Left cardiac atrium (tissue), 4 donors: ENCODE results near the gene ZNF451. TPM values are rescaled to one million over a fixed set of nuclear protein-coding genes. Genes with fewer than 3 reads are reported as not detected.
"Not testable (repeated sequence)": the region's sequence is repeated elsewhere in the genome, so short reads cannot be mapped to it uniquely, and the experiment has no call there.

Experiments
- ATAC-seq, 2 donors: fragments of 200-7000 bp; cut with Tn5 transposase; one replicate each; pipeline ENCODE4 v1.9.1; 2020; ENCODE audit warnings: mild to moderate bottlenecking in 2 of 2, moderate library complexity in 2 of 2
- DNase-seq: peaks from one replicate; pipeline ENCODE4 v3.0.0-alpha.2; 2020
- intact Hi-C, 2 donors: fragments of 100-400 bp; cut with DNase I; formaldehyde crosslinking; loops; one replicate each; pipeline versions ENCODE4 v1.14.1 to v1.15.1; 2022 to 2023
- total RNA-seq, 2 donors: library from RNA; stranded (reverse); fragmentation: NEBNext Ultra II Directional; extraction: Animal tissue kit (Norgen Biotek cat#: 25700); gene quantifications; one replicate each; pipeline ENCODE4 v1.2.1, GENCODE V29; 2021
- donor health status: DM: no; HTN: yes; CAD: no.
- donor health status: DM: no; HTN: yes; CAD: no; lungs with severe emphysema.
- donor health status: DM: yes; HTN: yes; CAD: no.
- donor health status: Dilated cardiomyopathy.

ZNF451 gene
- total RNA-seq, 2 donors from 2014 or later, result 25.0 to 36.6 TPM

DNA sequence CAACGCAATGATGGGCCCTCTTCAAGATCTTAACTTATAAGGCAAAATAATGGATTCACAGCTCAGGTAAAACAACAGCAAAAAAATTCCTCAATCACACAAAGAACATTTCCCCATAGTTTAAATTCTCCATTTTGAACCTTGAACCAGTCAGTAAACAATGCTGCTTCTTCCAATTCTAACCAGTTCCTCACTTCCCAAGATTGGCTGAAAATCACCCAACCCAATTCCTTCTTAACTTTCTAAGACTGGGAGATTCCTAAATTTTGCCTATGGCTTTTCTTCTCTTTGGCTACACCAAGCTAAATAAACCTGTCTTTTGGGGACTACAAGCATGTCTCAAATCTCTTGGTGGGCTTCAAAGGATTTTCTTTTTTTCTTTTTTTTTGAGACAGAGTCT is 3.1 kb upstream of the ZNF451 start:
- intact Hi-C loops, result no loop called here
- ATAC-seq, result no peak
- no peak for DNase-seq

DNA sequence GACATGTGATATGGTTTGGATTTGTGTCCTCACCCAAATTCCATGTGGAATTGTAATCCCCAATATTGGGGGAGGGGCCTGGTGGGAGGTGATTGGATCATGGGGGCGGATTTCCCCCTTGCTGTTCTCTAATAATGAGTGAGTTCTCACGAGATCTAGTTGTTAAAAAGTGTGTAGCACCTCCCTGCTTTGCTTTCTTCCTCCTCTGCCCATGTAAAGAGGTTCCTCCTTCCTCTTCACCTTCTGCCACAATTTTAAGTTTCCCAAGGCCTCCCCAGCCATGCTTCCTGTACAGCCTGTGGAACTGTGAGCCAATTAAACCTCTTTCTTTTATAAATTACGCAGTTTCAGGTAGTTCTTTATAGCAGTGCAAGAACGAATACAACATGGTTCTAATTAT is 2.1 kb upstream of the ZNF451 start:
- intact Hi-C loops, result no loop called here
- no peak for ATAC-seq
- DNase-seq, result no peak

DNA sequence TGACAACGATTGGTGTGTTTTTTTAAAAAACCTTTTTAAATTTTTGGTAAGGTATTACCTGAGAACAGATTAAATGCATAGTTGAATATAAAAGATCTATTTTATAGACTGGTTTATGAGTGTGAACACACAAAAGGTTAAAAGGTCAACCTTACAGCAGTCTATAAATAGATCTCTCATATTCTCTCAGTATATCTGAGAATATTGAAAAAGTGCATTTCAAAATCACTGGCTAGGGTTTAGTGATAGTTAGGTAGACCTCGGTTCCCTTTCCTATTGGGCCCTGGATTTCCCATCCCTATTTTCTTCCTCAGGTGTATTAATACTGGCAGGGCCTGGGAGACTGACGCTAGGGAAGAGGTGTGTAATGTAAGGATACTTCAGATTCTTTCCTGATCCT is 723 bp upstream of the ZNF451 start:
- ATAC-seq (no peak), DNase-seq (no peak)
- intact Hi-C loops, result no loop called here

DNA sequence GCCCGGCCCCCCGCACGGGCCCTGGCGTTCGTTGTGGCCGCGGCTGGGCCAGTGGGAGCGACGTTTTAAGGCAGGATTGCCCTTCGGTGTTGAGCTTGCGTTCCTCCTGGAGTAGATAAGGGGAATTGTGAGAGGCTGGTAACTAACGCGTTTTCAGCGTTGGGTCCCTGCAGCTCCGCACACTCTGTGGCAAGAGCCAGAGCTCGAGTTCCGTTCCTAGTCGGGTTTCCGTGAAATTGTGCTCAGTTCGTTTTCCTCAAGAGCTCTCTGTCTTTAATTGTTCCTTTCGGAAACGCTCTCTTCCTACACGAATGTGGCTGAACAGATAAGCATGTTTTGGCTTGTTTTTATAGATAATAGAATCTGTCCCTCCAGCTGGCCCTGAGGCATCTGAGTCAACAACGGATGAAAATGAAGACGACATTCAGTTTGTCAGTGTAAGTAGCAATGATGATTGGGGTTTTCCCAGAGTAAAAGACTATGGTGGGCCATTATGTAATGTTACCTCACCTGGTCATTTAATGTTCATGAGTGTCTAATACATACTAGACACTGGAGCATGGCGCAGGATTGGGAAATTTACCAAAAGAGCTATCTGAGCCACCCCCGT is 575 bp downstream of the ZNF451 start:
- ATAC-seq, result peak; percentile 2 to 19
- DNase-seq, intact Hi-C loops: not testable (repeated sequence)

DNA sequence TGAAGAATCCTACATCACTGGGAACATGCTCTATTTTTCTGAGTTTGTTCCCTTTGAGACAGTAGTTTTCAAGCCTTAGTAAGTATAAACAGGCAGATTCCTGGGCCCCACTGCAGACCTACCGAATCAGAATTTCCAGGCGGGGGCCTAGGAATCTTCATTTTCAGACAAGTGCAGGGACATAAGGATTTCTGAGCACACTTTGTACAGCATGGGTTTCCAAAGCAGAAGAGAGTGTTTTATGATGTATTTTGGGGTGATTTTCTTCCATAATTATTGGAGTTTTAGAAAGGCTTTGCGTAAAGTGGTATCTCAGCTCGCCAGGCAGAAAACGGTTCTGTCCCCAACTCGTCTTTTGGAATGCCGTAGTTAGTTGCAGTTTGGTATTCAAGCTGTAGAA is 1.4 kb downstream of the ZNF451 start:
- intact Hi-C loops, result not testable (repeated sequence)

DNA sequence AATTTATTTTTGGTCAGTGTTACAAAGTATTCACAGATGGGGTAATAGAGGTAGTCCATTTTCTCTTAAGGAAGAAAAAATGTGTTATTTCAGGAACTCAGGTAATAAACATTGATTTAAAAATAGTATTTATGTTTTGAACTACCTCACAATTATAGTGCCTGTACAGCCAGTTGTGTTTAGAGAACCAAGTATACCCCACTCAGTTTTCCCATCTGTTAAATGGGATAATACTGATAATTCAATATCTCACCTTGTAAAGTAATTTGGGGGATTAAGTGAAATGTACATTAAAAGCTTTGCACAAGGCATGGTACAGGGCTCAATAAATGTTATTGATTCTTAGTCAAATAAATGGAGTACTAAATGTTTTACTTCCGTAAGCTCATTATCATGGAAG is 4.7 kb downstream of the ZNF451 start:
- no peak for ATAC-seq
- no peak for DNase-seq
- intact Hi-C loops, result no loop called here

More for the DNA sequence above, 1.4 kb downstream of the ZNF451 start:
- not testable (repeated sequence) for DNase-seq, ATAC-seq

DNA sequence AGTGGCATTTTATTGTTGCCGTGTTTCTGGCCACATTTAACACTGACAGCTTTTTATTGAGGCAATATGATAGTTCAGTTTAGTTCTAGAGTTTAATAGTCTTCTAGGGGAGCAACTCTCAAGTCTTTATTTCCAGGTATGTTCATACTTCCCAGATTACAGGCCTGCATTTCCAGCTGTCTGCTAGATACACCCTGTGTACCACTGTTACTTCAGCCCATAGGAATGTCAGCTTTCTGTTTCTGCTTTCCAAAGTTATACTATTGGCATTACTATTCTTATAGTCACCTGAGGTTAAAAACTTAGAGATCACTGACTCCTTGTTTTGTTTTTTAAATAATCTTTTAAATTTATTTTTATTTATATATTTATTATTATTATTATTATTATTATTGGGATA is 7.6 kb downstream of the ZNF451 start:
- DNase-seq, result no peak
- intact Hi-C loops, result no loop called here
- no peak for ATAC-seq

DNA sequence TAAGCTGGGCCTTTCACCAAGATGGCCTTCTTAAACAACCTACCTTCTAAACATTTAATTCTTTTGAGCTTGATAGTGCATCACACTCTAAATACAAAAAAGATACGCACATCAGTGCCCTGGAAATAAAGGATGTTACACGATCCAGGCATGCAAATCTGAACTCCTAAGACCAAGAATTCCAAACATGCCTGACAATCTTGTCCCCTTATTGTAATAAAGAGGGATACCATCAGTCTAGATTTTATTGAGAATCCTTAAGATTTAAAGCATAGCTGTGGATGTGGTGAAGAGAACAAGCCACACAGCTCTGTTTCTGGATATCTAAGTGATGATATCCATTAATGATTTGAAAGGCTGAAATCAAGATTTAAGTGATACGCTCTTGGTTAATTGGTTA is 13.0 kb downstream of the ZNF451 start:
- DNase-seq (no peak), ATAC-seq (no peak)
- intact Hi-C loops, result no loop called here

DNA sequence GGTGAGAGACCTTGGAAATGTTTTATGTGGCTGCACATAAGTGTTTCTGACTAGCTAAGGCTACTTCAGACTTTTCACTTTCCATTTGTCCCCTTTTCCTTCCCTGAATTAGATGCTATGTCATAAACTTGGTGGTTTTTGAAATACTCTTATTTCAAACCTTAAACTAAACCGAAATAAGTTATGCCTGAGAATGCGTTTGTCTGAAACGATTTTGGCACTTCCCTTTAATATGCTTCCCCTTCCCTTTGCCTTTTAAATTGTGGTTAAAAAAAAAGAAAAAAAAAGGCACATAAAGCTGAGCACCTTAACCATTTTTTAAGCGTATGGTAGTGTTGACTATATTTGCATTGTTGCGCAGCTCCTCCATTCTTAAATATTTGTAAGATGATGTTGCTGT is 14.3 kb downstream of the ZNF451 start:
- intact Hi-C loops, result no loop called here
- DNase-seq, result no peak
- ATAC-seq, result no peak

DNA sequence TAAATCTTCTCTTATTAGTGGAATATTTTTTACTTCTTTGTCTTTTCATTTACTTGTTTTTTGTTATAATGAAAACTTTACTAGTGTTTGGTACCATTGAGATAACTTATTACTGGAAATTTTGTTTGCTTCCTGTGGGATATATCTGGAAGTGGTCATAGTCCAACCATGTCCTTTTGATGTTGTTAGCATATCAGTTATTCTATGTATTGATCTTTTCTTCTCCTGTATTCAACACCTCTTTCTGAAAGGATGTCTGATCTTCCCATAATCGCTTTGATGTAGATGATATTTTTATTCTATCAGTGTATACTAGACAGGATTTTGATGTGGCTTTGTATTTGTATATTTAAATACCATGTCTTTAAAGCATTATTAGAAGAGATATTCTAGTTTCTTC is 17.0 kb downstream of the ZNF451 start:
- no peak for DNase-seq
- intact Hi-C loops, result no loop called here
- no peak for ATAC-seq

DNA sequence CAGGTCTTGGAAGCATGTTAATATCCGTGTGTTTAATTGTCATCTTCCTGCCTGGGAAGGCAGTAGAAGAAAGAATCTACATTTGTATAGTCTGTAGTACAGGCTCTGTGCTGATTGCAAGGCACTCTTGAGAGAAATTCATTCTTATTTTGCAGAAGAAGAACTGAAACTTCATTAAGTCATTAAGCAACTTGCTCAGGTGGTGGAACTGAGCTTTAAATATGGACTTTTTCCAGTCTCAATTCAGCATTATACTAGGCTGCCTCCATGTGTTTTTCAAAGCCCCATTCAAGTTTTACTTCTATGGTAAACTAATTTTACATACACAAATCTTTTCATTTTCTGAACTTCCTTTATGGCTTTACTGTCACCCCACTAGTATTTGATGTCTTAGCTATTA is 18.7 kb downstream of the ZNF451 start:
- ATAC-seq (no peak), DNase-seq (no peak)
- intact Hi-C loops, result no loop called here

DNA sequence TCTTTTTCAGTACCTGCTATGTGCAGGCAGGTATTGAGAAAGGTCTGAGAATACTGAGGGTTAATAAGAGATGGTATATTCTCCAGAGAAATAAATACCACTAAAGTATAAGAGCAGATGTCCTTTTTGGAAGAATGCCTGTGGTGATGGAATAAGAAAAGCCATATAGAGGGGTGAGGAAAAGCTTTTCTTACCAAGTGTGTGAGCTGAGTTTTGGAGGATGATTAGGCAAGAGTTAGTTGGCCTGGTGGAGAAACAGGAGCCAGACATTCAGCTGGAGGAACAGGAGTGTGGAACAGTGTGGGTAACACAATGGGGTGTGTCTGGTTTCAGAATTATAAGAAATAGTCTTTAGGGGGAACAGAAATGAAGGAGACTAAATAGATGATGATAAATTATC is 19.9 kb downstream of the ZNF451 start:
- no peak for ATAC-seq
- intact Hi-C loops, result no loop called here
- DNase-seq, result no peak

DNA sequence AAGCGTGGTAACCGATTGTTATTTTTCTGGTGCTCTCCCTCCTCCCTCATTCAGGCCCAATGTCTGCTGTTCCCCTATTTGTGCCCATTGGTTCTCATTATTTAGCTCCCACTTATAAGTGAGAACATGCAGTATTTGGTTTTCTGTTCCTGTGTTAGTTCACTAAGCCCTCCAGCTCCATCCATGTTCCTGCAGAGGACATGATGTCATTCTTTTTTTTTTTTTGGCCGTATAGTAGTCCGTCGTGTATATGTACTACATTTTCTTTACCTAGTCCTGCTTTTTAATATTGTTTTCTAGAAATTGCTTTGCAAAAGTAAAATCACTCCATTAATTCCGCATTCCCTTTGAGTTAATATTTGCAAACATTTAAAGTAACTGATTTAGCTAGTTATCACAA is 23.1 kb downstream of the ZNF451 start:
- DNase-seq (no peak), ATAC-seq (no peak)
- intact Hi-C loops, result no loop called here

DNA sequence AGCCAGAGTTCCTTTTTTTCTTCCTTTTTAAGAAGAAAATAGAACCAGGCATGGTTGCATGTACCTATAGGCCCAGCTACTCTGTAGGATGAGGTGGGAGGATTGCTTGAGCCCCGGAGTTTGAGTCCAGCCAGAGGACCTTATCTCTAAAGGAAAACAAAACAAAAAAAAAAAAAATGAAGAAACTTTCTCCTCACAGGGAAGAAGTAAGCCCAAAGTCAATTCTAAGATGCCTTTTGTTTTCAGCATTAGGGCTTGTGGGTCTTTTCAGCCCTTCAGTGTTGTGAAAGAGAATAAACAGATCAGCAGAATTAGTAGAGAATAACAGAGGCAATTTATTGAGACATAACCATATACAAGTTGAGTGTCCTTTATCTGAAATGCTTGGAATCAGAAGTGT is 26.8 kb downstream of the ZNF451 start:
- intact Hi-C loops, result no loop called here
- no peak for ATAC-seq
- DNase-seq, result no peak

DNA sequence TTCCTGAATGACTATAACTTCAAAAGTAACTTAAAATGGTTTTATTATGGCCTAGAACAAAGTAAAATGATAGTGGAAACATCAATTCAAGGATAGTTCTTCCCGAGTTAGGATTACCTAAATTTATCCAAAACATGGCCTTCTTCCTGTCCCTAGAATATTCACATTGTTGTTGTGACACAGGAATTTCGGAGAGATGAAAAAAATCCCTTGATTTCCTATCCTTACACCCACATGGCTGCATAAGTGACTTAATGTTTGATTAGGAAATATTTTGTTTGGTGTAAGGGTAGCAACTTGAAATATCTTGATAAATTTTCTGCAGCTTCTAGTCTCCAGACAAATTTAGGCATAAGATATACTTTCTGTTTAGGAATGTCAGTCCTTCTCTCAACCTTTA is 27.8 kb downstream of the ZNF451 start:
- intact Hi-C loops, result no loop called here
- no peak for DNase-seq
- no peak for ATAC-seq

DNA sequence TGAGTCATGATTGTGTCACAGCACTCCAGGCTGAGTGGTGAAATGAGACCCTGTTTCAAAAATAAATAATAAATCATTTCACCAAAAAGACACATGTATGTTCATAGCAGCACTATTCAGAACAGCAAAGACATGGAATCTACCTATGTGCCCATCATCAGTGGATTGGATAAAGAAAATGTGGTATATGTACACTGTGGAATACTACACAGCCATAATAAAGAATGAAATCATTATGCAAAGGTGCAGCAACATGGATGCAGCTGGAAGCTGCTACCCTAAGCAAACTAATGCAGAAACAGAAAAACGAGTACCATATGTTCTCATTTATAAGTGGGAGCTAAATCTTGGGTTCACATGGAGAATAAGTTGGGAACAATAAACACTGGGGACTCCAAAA is 33.1 kb downstream of the ZNF451 start:
- intact Hi-C loops, result loop anchor here in 1 of 2 donors (10.0 kb wide), 1 partner anchor 102 kb away; the partner anchor contains the start of gene RAB23
- no peak for ATAC-seq

DNA sequence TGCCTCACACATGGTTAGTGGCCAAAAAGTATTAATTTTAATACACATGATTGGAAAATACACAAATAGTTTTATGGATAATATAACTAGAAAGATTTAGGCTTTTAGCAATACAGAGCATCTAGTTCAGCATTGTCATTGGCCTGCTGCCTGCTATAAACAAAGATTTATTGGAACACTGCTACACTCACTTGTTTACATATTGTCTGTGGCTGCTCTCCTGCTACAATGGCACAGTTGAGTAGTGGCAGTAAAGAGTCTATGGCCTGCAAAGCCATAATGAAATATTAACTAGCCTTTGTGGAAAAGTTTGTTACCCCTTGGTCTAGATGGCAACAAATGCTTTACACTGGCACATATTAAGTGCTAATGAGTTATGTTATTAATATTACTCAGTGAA is 37.8 kb downstream of the ZNF451 start:
- ATAC-seq (no peak), DNase-seq (no peak)
- intact Hi-C loops, result loop anchor here in 1 of 2 donors (10.0 kb wide), 1 partner anchor 97 kb away; the partner anchor contains the start of gene RAB23

More for the DNA sequence above, 33.1 kb downstream of the ZNF451 start:
- DNase-seq, result no peak

DNA sequence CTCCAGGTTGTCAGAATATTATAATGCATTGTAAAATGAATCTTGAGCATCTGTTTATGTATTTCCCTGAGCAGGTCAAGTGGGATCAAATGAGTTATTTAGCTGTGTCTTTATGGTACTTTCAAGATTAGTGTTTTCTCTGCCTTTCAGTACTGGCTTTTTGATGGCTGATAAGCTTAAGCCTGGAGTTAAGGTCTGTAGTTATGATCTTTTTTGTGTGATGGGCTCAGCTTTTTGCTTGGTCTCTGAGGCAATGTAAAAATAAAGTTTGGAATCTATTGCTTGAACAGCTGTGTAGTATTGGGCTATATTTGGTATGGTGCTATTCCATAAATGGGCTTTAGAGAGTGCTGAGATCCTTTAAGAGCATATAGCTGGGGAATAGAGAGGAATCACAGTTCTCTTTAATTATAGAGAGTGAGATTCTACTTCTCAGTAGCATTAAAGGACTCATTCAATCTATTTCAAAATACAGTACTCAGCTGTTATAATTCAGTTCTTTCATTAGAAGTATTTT is 40.7 kb downstream of the ZNF451 start:
- DNase-seq (no peak), ATAC-seq (peak in 1 of 2 donors; percentile 44)
- intact Hi-C loops, result no loop called here

DNA sequence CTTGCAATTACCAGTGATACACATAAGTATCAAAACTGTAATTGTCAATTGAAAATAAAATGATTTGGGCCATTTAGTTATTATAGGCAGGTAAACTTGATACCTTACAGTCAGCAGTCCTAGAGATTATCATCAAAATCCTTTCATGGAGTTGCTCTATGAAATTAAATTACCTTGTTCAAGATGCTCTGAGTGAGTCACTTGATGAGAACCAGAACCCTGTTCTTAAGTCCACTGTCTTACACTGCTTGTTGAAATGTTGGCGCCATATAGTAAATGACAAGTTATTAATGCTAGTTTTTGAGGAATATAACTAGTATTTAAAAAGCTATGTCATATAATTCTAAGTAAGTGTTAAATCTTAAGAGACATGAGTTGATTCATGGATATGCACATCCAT is 45.0 kb downstream of the ZNF451 start:
- intact Hi-C loops, result no loop called here
- no peak for DNase-seq

DNA sequence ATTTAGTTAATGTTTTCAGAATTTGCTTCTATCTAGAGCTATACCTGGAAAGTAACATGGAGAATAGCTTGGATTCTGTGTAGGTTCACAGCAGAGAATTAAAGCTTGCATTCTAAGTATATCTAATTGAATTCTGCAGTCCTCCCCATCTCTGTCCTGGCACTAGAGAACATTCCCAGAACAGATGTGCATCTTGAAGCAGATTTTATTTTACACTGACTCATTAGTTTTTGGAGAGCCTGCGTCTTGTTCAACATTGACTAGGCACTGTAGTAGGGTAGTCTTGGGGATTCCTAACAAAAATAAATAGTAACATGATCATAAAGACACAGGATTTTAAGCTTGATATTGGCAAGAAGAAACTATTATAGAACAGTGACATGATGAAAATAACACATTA is 45.9 kb downstream of the ZNF451 start:
- intact Hi-C loops, result no loop called here
- ATAC-seq, result no peak
- DNase-seq, result no peak

More for the DNA sequence above, 45.0 kb downstream of the ZNF451 start:
- ATAC-seq, result no peak

DNA sequence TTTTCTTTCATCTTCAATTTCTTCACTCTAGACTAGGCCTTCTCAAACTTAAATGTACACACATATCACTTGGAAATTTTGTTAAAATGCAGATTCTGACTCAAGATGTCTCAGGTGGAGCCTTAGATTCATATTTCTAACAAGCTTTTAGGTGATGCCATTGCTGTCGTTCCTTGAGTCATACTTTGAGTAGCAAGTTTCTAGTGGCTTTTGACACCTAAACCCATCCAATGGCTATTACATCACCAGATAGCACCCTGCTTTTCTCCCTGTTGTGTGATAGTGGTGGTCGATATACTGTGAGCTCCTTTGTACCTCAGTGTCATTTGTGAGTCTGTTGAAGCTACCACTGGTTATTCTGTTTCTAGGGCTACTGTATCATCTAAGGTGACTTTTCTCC is 47.4 kb downstream of the ZNF451 start:
- ATAC-seq (no peak), DNase-seq (no peak)
- intact Hi-C loops, result no loop called here
